ENCODE results near the gene ASB2.

Gene ASB2

GRCh38 chr14:94000267-94000666 lies 23.9 kb upstream of the ASB2 start:
- TF ChIP-seq, protein P1, sequence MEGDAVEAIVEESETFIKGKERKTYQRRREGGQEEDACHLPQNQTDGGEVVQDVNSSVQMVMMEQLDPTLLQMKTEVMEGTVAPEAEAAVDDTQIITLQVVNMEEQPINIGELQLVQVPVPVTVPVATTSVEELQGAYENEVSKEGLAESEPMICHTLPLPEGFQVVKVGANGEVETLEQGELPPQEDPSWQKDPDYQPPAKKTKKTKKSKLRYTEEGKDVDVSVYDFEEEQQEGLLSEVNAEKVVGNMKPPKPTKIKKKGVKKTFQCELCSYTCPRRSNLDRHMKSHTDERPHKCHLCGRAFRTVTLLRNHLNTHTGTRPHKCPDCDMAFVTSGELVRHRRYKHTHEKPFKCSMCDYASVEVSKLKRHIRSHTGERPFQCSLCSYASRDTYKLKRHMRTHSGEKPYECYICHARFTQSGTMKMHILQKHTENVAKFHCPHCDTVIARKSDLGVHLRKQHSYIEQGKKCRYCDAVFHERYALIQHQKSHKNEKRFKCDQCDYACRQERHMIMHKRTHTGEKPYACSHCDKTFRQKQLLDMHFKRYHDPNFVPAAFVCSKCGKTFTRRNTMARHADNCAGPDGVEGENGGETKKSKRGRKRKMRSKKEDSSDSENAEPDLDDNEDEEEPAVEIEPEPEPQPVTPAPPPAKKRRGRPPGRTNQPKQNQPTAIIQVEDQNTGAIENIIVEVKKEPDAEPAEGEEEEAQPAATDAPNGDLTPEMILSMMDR (conservative IDR thresholded peaks at IDR 0.05): no peak
- TF ChIP-seq ZFX (IDR thresholded peaks at IDR 0.05): no peak

GRCh38 chr14:93999573-93999972 lies 23.2 kb upstream of the ASB2 start:
- no peak overlapping the region for H3K27ac ChIP-seq
- TF ChIP-seq ZFX (IDR thresholded peaks at IDR 0.05): no peak
- TF ChIP-seq, protein P1 (conservative IDR thresholded peaks at IDR 0.05): no peak

More at GRCh38 chr14:94000267-94000666, 23.9 kb upstream of the ASB2 start:
- H3K27ac ChIP-seq: no peak overlapping the region

- TF ChIP-seq, protein P1 (conservative IDR thresholded peaks at IDR 0.05): no peak
- no peak for TF ChIP-seq ZFX (IDR thresholded peaks at IDR 0.05)
- H3K27ac ChIP-seq: no peak overlapping the region
These were observed 22.6 kb upstream of the ASB2 start for GRCh38 chr14:93998871-93999403.

DNA sequence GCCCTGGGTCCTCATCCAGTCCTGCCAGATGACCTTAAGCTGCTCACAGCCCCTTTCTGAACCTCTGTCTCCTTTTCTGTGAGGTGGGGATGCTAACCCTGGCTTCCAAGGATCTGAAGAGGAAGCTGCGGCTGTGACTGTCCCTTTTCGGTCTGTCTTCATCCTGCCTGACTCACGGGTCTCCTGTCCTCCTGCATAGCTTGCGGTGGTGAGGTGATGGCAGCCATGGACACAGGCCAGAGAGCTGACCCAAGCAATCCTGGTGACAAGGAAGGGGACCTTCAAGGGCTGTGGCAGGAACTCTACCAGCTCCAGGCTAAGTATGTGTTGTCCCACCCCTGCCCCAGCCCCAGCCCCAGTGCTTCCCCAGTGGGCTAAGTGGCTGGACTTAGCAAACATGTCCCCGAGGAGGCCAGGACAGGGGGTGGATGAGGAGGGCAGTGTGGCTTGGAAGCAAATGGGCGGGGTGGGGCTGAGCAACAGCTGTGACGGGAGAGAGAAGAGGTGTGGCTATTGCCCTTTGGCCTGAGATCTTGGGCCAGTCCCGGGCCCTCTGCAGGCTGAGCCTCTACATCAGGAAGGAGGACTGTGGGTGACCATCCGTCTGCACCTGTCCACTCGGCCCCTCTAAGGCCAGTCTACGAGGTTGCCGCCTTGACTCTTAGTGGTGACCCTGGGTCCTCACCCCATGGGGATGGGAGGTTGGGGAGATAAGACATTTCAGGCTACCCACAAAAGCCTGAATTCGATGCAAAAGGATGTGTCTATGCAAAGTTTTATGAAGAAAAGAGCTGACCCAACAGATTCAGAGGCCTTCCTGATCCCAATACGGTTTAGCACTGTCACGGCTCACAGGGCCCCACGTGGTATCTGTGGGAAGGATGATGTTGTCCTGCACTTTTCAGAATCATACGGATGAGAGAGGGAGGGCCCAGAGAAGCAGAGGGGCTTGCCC lies 21.8 kb upstream of the ASB2 start:
- TF ChIP-seq ZFX (IDR thresholded peaks at IDR 0.05): no peak
- TF ChIP-seq, protein P1 (conservative IDR thresholded peaks at IDR 0.05): no peak
- no peak overlapping the region for H3K27ac ChIP-seq

GRCh38 chr14:93997082-93997481 lies 20.7 kb upstream of the ASB2 start, which contains the start of gene CCDC197:
CCDC197 (plus strand) TSS chr14:93997301; CDS start chr14:93998132, 831 bp downstream.
- TF ChIP-seq, protein P1 (conservative IDR thresholded peaks at IDR 0.05): no peak
- TF ChIP-seq ZFX (IDR thresholded peaks at IDR 0.05): no peak
- no peak within 1 kb of the TSS for H3K27ac ChIP-seq

GRCh38 chr14:93996130-93996695 lies 19.8 kb upstream of the ASB2 start:
- no peak overlapping the region for H3K27ac ChIP-seq
- TF ChIP-seq ZFX (IDR thresholded peaks at IDR 0.05): no peak
- TF ChIP-seq, protein P1 (conservative IDR thresholded peaks at IDR 0.05): no peak
